ENCODE measurements around the gene PARP15.
"Not testable (repeated sequence)": the region's sequence is repeated elsewhere in the genome, so short reads cannot be mapped to it uniquely, and the experiment has no call there.

Gene PARP15

DNA sequence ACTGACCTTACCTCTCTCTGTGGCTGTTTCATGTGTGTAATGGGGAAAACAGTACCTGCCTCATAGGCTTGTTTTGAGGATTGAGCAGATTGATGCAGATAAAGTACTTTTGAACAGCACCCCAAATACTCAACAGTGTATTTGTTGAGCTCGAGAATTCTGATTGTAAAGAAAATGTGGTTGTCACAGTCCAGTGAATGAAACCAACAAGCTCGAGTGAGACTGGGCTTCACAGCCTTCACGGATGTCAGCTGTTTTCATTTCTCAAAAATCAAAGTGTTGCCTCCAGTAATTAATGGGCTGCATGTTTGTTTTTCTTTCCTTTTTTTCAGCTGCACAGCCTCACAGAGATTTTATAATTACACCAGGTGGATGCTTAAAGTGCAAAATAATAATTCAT lies 43.7 kb downstream of the PARP15 start:
- DNase-seq, result no peak

- DNase-seq, result no peak
Observed at GRCh38 chr3:122623031-122623829, 45.8 kb downstream of the PARP15 start.

DNA sequence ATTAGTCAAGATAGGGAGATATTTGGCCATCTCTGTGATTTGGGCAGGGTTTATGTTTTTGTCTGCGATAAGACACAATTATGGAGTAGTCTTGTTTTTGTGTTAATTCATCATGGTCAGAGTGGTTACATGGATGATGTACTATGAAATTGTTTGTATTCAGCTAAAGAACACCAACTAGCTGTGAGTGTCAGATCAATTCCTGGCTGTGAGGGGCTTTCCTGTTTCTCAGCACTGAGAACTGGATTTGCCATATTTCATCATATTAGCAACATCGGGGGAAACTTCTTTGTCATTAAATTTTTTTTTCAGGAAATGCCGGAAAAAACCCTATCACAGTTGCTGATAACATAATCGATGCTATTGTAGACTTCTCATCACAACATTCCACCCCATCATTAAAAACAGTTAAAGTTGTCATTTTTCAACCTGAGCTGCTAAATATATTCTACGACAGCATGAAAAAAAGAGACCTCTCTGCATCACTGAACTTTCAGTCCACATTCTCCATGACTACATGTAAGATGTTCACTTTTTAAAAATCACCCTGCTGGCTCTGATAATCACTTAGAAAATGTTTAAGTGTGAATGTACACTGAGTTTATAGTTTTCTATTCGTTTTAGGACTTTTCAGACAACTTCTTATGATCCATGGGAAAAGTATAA lies 49.2 kb downstream of the PARP15 start:
- no peak for DNase-seq

DNA sequence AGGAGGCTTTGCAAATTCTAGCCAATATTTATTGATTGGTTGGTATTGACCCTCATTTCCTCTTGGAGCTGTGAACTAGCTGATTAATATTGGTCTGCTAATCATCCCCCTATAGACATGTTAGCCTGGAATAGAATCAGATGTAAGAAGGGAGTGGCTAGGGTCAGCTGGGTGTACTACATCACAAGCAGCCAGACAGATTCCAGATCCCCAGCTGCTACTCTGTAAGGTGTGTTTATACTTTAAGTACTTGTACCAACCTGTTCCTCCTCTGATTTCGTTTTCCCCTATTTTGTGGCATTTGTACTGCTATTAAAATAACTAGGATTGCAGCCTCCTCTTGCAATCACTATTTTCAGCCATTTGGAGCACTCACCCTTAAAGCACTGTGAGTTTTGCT lies 49.9 kb downstream of the PARP15 start:
- no peak for DNase-seq

DNA sequence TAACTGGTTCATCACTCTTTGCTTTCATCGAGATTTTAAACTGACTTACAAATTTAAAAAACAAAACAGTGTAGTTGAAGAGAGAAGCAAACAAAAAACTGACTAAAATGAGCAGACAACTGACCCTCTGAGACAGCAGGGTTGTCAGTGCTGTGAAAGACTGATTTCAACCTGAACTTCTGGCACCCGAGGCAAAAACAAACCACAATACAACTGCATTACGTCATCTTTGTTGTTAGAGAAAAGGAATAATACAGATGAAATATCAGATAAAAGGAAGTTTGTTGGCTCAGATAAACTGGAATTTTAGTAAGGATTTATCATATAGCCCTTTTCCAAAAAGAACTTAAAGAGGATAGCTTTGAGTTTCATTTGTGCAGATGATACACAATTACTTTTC lies 51.1 kb downstream of the PARP15 start:
- no peak for DNase-seq

- no peak for DNase-seq
Observed at GRCh38 chr3:122629763-122630162, 52.3 kb downstream of the PARP15 start.

DNA sequence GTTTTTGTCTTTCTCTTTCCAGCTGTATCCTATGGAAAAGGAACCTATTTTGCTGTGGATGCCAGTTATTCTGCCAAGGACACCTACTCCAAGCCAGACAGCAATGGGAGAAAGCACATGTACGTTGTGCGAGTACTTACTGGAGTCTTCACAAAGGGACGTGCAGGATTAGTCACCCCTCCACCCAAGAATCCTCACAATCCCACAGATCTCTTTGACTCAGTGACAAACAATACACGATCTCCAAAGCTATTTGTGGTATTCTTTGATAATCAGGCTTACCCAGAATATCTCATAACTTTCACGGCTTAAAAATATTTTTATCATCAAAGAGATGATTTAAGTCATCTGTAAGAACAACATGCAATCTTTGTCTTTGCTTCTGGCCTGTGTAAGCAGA lies 58.3 kb downstream of the PARP15 start:
- DNase-seq, result no peak

DNA sequence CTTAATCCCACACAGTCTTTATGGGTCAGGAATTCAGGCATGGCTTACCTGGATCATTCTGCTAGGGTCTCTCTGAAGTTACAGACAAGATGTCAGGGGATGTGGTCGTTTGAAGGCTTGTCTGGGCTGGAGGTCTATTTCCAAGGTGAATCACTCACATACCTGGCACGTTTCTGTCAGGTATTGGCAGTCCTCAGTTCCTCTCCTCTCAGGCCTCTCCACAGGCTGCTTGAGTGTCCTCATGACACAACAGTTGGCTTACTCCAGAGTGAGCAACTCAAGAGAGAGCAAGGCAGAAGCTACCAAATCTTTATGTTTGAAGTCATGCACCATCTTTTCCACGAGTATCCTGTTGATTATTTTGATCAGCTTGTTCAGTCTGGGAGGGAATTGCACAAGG lies 59.2 kb downstream of the PARP15 start:
- no peak for DNase-seq

DNA sequence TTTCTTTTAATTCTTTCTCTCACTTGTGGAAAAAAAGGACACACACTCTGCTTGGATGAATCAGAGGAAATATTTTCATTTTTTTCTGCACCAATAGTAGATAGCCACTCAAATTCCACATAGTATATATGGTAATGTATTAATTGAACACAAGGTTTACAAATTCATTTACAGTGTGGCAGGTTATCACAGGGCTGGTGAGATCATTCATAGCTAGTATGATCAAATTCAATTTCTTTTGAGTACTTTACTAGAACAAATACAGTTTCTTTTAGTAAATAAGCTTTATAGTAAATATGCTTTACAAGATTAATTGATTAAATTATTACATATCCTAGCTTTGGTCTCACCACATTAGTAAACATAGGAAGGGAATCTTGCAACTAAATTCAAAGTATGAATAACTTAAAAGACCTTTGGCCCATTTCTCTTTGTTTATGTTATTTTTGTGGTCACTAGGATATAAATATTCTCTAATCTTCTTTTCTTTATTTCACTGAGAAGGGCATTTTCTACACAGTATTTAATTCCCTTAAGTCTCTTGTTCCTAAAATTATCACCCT lies 63.1 kb downstream of the PARP15 start:
- DNase-seq, result no peak

GRCh38 chr3:122642935-122643334 lies 65.5 kb downstream of the PARP15 start:
- no peak for DNase-seq

DNA sequence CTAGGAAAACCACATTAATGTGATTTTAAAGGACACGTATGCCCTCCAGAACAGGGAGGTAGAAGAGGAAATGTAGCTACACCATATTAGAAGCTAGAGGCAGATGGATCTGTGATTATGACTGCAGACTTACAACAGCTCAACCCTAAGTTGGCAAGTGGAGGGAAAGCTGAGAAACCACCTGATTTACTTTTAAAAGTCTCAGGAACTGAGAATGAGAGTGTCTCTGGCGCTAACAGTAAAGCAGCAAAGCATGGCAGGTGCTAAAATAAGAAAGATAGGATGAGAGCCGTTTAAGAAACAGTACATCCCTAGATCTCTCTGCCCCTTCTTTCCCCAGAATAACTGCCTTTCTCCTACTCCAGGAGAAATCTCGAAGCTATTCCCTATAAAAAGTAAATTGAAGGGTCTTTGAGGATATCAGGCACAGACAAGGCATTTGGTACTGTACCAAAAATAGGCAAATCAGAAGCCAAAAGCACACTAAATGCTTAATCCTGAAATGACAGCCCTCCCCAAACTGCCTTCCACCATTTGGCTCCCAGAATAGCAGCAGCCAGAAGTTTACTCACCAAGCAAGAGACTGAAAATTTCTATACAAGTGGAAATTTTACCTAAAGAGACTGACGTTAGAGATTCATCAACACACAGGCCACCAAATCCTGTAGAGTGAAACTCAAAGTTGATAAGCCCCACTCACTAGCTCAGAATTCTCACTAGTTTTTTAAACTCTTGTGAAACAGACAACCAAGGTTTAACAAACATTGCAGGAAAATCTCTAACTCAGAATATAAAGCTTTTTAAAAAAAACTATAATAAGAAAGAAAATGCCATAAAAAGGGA lies 68.9 kb downstream of the PARP15 start:
- DNase-seq, result no peak

- not testable (repeated sequence) for DNase-seq
Observed at GRCh38 chr3:122651233-122651907, 73.9 kb downstream of the PARP15 start.

DNA sequence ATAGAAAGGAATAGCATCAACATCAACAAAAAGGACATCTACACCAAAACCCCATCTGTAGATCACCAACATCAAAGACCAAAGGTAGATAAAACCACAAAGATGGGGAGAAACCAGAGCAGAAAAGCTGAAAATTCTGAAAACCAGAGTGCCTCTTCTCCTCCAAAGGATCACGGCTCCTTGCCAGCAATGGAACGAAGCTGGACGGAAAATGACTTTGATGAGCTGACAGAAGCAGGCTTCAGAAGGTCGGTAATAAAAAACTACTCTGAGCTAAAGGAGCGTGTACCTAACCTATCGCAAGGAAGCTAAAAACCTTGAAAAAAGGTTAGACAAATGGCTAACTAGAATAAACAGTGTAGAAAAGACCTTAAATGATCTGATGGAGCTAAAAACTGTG lies 74.5 kb downstream of the PARP15 start:
- DNase-seq, result not testable (repeated sequence)

GRCh38 chr3:122658336-122658735 lies 80.9 kb downstream of the PARP15 start:
- DNase-seq, result not testable (repeated sequence)

DNA sequence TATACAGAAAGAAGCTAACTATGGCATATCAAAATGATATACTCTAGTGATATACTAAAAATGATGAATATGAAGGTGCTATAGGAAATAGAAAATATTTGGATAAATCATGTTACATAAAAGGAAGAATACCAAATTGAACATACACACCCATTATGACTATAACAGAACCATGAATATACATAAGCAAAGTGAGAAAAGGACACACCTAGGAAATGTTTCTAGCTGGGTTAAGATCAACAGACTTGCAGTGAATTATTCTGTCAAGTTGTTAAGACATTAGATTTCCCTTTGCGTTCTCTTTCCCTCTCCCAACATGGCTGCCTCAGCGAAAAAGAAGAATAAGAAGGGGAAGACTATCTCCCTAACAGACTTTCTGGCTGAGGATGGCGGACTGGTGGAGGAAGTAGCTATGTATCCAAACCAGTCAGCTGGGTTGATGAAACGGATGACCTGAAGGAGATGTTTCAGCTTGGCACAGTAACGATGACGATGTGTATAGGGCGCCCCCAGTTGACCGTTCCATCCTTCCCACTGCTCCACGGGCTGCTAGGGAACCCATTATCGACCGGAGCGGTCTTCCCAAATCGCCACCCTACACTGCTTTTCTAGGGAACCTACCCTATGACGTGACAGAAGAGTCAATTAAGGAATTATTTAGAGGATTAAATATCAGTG lies 83.0 kb downstream of the PARP15 start:
- no peak for DNase-seq

GRCh38 chr3:122661633-122662032 lies 84.2 kb downstream of the PARP15 start:
- peak; percentile 18 for DNase-seq

DNA sequence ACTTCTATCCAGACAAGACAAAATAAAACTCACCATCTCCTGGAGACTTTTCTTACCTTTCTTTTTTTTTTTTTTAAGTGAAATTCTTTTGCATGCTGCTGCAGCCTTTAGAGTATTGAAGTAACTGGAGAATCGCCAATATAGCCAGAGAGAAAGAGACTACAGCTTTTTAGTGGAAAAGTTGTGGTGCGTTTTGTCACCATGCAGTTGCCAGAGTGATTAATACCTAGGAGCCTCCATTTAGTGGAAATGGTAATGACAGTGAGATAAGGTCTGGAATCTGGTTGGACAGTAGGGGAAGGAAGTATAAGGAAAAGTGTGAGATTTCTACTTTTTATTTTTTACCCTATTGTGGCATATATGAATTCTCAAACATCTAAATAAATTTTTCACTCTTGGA lies 85.1 kb downstream of the PARP15 start:
- DNase-seq, result no peak

DNA sequence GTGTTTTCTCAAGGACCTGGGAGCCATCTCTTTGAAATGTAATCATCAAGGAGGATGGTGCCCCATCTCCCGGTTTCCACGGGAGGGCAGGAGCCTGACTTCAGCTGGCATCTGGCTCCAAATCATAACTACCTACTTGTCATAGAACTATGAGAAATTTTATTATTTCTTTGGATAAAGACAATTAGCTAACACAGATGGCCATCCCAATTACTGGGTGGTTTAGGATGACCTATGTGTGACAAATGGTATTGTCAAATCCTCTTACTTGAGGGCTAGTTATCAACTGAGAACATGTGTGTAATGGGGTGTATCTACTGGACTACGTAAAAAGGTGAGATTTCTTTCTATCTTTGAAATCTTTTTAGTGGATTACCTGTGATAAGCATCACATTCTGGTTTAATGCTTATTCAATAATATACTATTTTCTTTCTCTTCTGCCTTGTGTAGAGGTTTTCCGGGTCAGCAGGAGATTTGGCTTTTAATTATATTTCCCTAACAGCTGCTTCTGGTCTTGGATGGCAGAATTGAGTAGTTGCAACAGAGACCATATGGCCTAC lies 87.9 kb downstream of the PARP15 start:
- DNase-seq, result no peak

DNA sequence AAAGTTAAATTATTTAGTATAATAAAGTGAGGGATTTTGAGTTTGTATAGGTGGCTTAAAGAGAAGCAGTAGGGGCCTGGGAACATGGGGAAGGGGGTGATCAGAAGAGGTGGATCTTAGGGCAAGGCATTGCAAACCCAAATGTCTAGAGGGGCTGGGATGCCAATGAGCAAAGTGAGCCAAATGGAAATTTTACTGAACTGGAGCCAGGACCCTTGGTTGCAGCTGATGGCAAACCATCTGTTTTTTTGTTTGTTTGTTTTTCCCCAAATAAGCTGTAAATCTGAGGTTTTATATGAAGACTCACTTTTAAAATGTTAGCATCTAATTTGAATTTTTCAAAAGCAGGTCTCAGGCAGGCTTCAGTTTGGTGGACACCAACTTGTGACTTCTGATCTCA lies 88.4 kb downstream of the PARP15 start:
- DNase-seq, result no peak

DNA sequence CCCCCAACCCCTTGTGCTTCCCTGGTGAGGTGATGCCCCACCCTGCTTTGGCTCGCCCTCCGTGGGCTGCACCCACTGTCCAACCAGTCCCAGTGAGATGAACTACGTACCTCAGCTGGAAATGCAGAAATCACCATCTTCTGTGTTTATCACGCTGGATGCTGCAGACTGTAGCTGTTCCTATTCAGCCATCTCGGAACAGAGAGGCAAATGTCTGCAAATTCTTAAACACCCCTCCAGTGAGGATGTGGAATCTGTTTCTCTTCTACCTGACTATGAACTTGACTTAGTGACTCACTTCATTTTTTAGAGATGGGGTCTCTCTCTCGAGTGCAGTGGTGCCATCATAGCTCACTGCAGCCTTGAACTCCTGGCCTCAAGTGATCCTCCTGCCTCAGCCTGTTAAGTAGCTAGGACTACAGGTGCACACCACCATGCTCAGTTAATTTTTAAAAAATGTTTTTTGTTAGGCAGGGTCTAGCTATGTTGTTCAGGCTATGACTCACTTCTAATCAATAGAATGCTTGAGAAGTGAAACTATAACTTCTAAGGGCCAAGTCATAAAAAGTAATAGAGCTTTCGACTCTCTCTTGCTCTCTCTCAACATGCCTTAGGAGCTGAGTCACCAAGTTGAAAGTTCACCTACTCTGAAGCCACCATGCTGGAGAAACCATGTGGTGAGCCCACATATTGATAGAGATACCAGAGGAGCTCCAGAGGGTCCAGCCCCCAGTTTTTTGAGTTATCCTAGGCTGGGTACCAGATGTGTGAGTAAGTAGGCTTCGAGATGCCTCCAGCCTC lies 91.7 kb downstream of the PARP15 start:
- peak; percentile 39 for DNase-seq

GRCh38 chr3:122671553-122671952 lies 94.1 kb downstream of the PARP15 start:
- DNase-seq, result no peak

Measured in stimulated activated naive CD4-positive, alpha-beta T cell treated with Interleukin-2 at 50 U/mL for 16 hours (primary cell).